Measurements from ENCODE around the gene ZNF211.

DNA sequence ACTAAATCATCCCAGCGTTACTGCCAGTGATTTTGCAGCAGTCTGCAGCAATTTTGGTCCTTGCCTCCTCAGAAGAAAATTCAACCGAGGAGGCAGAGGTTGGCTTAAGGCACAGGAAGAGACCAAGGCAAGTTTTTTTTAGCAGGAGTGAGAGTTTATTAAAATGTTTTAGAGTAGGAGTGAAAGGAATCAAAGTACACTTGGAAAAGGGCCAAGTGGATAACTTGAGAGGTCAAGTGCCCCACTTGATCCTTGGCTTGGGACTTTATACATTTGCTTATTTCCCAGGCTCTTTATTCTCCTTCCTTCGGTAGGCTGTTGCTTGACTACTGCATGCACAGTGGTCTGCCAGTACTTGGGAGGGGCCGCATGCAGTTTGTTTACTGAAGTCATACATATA lies 21.9 kb upstream of the ZNF211 start:
- TF ChIP-seq, protein P1, sequence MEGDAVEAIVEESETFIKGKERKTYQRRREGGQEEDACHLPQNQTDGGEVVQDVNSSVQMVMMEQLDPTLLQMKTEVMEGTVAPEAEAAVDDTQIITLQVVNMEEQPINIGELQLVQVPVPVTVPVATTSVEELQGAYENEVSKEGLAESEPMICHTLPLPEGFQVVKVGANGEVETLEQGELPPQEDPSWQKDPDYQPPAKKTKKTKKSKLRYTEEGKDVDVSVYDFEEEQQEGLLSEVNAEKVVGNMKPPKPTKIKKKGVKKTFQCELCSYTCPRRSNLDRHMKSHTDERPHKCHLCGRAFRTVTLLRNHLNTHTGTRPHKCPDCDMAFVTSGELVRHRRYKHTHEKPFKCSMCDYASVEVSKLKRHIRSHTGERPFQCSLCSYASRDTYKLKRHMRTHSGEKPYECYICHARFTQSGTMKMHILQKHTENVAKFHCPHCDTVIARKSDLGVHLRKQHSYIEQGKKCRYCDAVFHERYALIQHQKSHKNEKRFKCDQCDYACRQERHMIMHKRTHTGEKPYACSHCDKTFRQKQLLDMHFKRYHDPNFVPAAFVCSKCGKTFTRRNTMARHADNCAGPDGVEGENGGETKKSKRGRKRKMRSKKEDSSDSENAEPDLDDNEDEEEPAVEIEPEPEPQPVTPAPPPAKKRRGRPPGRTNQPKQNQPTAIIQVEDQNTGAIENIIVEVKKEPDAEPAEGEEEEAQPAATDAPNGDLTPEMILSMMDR (IDR thresholded peaks at IDR 0.05; ENCODE audit: low read depth, low read length), result no peak
- no peak for TF ChIP-seq EZH2phosphoT487 (IDR thresholded peaks at IDR 0.05; ENCODE audit: low read depth)
